NCI-H1048 (cell line): ENCODE results near the gene TMEM192.
"Not testable (repeated sequence)": the region's sequence is repeated elsewhere in the genome, so short reads cannot be mapped to it uniquely, and the experiment has no call there.

Experiments
- DNase-seq: peaks from one replicate; lab custom pipeline; 2025; lab: John Stamatoyannopoulos, UW

Gene TMEM192

GRCh38 chr4:165092187-165092586, 20.5 kb downstream of the TMEM192 start:
- not testable (repeated sequence) for DNase-seq

DNA sequence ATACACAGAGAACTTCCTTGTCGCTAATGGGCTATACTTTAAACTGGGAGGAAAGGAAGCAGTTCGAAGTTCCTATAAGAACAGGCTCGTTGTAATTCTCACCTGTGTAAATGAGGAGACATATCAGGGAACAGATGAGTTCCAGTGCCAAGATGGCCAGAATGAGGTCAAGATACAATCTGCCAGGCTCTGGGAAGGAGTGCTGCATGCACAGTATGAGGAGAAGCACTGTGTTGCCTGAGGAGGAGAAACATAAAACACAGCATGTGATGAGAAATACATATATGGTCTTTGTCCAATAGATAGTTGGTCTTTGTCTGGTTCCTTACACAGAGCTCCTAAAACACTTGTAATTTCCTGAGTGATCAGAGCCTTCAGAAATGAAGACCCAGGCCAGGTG, 24.3 kb downstream of the TMEM192 start:
- DNase-seq, result no peak

- no peak for DNase-seq
These were observed 26.7 kb downstream of the TMEM192 start for GRCh38 chr4:165085946-165086345.

DNA sequence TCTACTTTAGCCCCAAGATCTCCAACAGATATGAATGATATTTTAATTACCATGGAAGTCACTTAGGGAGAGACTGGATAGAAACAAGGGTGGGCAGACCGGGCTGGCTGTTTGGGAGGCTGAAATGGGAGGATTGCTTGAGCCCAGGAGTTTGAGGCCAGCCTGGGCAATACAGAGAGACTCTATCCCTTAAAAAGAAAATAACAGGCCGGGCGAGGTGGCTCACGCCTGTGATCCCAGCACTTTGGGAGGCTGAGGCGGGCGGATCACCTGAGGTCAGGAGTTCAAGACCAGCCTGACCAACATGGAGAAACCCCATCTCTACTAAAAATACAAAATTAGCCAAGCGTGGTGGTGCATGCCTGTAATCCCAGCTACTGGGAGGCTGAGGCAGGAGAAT, 27.9 kb downstream of the TMEM192 start:
- DNase-seq, result not testable (repeated sequence)

- DNase-seq, result no peak
These were observed 33.2 kb downstream of the TMEM192 start for GRCh38 chr4:165079476-165079875.

DNA sequence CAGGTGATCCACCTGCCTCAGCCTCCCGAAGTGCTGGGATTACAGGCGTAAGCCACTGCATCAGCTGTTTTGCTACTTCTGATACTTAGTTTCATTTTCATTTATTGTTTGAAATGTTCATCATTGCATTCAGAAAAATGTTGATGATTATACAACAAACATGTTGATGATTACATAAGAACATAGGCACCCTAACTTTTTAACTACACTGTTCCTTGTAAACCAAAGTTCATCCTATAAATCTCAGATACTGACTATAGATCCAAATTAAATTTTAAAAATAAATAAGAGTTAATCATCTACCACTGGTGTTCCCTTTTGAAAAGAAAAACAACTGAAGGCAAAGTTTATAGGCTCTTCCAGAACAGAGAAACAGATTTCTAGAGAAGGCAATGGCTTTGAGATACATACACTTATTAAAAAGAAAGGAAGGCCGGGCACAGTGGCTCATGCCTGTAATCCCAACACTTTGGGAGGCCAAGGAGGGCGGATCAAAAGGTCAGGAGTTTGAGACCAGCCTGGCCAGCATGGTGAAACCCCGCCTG, 35.6 kb downstream of the TMEM192 start:
- no peak for DNase-seq

GRCh38 chr4:165073346-165073745, 39.3 kb downstream of the TMEM192 start:
- not testable (repeated sequence) for DNase-seq

- no peak for DNase-seq
These were observed 42.1 kb downstream of the TMEM192 start for GRCh38 chr4:165070560-165070959.

- DNase-seq, result no peak
These were observed 51.7 kb downstream of the TMEM192 start for GRCh38 chr4:165060938-165061337.

DNA sequence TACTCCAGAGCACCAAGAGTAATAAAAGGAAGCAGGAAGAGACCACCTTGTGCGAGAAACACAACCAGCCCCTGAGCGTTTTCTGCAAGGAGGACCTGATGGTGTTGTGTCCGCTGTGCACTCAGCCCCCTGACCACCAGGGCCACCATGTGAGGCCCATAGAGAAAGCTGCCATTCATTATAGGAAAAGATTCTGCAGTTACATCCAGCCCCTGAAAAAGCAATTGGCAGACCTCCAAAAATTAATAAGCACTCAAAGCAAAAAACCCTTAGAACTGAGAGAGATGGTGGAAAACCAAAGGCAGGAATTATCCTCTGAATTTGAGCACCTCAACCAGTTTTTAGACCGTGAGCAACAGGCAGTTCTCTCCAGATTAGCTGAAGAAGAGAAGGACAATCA, 53.3 kb downstream of the TMEM192 start:
- no peak for DNase-seq

DNA sequence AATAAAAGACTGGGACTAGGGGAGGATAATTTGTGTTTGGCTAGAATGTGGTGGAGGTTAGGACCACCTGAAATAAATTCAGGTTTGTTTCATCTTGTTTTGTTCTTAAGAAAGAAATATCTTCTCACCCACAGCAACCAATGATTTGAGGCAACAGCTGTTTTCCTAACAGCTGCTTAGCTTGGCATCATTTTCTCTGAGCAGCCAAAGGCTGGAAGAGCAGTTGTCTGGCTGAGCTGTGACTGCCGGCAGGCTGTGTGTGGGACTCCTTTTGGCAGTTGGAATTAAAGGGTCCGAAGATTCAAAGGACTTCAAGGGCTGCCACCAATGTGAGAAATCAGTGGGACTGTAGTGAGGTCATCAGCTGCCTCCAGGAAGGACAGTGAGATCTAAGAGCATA, 54.0 kb downstream of the TMEM192 start:
- DNase-seq, result no peak

GRCh38 chr4:165055601-165056000, 57.1 kb downstream of the TMEM192 start:
- DNase-seq, result no peak

DNA sequence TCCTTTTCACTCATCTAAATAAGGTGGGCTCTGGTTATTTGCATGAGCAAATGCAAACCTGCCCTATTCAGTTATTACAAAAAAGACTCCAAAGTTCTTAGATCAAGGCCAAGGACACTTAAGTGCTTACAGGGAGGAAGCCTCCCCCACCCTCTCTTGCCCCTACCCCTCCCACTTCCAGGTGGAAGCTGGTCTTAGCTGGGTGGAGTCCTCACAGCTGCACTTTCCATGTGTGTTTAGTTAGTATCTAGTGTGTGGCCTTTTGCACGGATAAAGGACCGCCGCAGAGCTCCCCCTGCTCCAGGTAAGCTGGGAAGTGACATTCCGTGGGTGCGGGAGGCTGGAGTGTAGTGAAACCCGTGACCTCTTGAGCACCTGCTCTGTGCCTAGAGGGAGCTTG, 59.0 kb downstream of the TMEM192 start, which contains the start of gene TRIM75:
TSS of gene TRIM75 (plus strand) at position 222 of the 400 bp plus-strand sequence. CDS start 5,282 bp downstream, outside the sequence.
- no peak for DNase-seq

DNA sequence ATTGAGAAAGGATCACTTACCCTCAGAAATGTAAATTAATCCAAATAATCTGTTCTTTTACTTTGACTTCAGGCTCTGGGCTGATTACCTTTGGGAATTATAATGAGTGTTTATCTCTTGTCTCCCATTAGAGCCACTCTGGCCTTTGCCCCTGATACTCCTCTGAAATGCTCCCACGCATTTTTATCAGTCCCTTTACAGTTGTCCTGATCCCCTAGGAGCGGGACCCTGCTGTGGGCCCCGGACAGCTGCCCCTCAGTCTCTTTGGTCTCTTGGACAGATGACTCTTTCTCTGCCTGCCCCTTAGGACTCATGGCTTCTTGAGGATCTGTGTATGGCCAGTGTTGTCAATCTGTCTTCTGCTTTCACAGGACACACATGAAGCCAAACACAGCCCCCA, 60.0 kb downstream of the TMEM192 start:
- no peak for DNase-seq

GRCh38 chr4:165048170-165048569, 64.5 kb downstream of the TMEM192 start:
- DNase-seq, result no peak

- no peak for DNase-seq
These were observed 81.0 kb downstream of the TMEM192 start, which contains the start of gene TRIM60 for GRCh38 chr4:165031436-165032211. Gene TRIM60, plus strand, starts transcription at chr4:165031999. Its CDS starts 8,074 bp downstream, at chr4:165040073.

DNA sequence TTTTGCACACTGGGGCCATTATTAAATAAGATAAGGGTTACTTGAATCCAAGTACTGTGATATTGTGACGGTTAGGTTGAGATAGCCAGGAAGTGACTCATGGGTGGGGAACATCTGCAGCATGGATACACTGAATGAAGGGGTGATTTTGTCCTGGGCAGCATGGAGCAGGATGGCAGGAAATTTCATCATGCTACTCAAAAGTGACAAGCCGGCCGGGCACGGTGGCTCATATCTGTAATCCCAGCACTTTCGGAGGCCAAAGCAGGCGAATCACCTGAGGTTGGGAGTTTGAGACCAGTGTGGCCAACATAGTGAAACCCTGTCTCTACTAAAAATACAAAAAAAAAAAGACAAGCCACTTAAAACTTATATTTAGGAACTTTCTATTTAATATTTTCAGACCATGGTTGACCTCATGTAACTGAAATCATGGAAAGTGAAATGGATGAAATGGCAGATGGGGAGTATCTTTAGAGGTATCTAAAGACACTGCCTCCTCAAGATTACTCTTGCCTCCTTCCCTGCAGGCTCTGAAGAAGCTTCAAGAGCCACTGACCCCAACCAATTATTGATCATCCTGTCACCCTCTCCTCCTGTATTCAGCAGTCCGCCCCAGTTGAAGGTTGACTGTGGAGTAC, 84.8 kb downstream of the TMEM192 start:
- DNase-seq, result no peak

GRCh38 chr4:165025782-165026181, 86.9 kb downstream of the TMEM192 start:
- DNase-seq, result not testable (repeated sequence)
